Measurements from ENCODE around the gene MED15. TPM values are rescaled to one million over a fixed set of nuclear protein-coding genes. Genes with fewer than 3 reads are reported as not detected.

MED15 gene
- total and polyA plus RNA-seq, 2 experiments from 2014 or later = 29.2 to 43.5 TPM

DNA sequence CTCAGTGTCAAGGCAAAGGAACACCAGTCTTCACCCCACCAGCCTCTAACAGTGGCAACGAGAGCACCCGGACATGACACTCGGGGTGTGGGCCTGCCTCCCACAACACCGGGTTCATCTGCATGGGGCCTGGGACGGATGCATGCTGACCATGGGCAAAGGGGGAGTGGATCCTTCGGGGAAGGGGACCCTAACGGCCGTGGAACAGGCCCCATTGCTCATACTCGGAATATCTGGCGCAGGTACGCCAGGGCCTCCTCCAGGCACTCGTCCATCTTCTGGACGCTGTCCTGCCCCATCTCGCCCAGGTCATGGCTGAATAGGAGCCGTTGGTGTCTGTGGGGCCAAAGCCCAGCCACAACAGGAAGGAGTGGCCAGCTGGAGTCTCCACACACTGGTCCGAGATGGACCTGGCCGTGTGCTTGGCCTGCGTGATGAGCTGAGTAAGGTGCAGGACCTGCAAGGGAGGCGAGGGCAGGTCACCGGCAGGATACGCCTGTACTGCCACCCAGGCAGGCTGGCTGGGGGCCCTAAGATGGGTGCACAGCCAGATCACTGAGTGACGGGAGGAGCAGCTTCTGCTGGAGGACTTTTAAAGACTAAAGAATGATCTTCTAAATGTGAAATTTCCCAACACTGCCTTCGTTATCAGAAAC lies 96.8 kb downstream of the MED15 start:
- H3K9me2 ChIP-seq (ENCODE audit: insufficient read depth) = no peaks in the 10 kb centered on the region
- TF ChIP-seq EZH2phosphoT487 (IDR thresholded peaks at IDR 0.05; ENCODE audit: unreplicated experiment) (no peak), STAT1 (IDR thresholded peaks at IDR 0.05; ENCODE audit: unreplicated experiment) (no peak), JUNB (IDR thresholded peaks at IDR 0.05; ENCODE audit: unreplicated experiment) (no peak), ZNF331 (CRISPR knock-in tag; IDR thresholded peaks at IDR 0.05; ENCODE audit: low read depth) (no peak), EZH2 (IDR thresholded peaks at IDR 0.05; ENCODE audit: low read depth, unreplicated experiment) (no peak), ZNF114 (CRISPR knock-in tag; IDR thresholded peaks at IDR 0.05) (no peak)
- TF ChIP-seq, protein P1, sequence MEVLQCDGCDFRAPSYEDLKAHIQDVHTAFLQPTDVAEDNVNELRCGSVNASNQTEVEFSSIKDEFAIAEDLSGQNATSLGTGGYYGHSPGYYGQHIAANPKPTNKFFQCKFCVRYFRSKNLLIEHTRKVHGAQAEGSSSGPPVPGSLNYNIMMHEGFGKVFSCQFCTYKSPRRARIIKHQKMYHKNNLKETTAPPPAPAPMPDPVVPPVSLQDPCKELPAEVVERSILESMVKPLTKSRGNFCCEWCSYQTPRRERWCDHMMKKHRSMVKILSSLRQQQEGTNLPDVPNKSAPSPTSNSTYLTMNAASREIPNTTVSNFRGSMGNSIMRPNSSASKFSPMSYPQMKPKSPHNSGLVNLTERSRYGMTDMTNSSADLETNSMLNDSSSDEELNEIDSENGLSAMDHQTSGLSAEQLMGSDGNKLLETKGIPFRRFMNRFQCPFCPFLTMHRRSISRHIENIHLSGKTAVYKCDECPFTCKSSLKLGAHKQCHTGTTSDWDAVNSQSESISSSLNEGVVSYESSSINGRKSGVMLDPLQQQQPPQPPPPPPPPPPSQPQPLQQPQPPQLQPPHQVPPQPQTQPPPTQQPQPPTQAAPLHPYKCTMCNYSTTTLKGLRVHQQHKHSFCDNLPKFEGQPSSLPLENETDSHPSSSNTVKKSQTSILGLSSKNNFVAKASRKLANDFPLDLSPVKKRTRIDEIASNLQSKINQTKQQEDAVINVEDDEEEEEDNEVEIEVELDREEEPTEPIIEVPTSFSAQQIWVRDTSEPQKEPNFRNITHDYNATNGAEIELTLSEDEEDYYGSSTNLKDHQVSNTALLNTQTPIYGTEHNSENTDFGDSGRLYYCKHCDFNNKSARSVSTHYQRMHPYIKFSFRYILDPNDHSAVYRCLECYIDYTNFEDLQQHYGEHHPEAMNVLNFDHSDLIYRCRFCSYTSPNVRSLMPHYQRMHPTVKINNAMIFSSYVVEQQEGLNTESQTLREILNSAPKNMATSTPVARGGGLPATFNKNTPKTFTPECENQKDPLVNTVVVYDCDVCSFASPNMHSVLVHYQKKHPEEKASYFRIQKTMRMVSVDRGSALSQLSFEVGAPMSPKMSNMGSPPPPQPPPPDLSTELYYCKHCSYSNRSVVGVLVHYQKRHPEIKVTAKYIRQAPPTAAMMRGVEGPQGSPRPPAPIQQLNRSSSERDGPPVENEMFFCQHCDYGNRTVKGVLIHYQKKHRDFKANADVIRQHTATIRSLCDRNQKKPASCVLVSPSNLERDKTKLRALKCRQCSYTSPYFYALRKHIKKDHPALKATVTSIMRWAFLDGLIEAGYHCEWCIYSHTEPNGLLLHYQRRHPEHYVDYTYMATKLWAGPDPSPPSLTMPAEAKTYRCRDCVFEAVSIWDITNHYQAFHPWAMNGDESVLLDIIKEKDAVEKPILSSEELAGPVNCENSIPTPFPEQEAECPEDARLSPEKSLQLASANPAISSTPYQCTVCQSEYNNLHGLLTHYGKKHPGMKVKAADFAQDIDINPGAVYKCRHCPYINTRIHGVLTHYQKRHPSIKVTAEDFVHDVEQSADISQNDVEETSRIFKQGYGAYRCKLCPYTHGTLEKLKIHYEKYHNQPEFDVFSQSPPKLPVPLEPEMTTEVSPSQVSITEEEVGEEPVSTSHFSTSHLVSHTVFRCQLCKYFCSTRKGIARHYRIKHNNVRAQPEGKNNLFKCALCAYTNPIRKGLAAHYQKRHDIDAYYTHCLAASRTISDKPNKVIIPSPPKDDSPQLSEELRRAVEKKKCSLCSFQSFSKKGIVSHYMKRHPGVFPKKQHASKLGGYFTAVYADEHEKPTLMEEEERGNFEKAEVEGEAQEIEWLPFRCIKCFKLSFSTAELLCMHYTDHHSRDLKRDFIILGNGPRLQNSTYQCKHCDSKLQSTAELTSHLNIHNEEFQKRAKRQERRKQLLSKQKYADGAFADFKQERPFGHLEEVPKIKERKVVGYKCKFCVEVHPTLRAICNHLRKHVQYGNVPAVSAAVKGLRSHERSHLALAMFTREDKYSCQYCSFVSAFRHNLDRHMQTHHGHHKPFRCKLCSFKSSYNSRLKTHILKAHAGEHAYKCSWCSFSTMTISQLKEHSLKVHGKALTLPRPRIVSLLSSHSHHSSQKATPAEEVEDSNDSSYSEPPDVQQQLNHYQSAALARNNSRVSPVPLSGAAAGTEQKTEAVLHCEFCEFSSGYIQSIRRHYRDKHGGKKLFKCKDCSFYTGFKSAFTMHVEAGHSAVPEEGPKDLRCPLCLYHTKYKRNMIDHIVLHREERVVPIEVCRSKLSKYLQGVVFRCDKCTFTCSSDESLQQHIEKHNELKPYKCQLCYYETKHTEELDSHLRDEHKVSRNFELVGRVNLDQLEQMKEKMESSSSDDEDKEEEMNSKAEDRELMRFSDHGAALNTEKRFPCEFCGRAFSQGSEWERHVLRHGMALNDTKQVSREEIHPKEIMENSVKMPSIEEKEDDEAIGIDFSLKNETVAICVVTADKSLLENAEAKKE (CRISPR knock-in tag; IDR thresholded peaks at IDR 0.05) = no peak
- TF ChIP-seq, protein P2, sequence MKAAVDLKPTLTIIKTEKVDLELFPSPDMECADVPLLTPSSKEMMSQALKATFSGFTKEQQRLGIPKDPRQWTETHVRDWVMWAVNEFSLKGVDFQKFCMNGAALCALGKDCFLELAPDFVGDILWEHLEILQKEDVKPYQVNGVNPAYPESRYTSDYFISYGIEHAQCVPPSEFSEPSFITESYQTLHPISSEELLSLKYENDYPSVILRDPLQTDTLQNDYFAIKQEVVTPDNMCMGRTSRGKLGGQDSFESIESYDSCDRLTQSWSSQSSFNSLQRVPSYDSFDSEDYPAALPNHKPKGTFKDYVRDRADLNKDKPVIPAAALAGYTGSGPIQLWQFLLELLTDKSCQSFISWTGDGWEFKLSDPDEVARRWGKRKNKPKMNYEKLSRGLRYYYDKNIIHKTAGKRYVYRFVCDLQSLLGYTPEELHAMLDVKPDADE (IDR thresholded peaks at IDR 0.05) = no peak
- TF ChIP-seq, protein P3, sequence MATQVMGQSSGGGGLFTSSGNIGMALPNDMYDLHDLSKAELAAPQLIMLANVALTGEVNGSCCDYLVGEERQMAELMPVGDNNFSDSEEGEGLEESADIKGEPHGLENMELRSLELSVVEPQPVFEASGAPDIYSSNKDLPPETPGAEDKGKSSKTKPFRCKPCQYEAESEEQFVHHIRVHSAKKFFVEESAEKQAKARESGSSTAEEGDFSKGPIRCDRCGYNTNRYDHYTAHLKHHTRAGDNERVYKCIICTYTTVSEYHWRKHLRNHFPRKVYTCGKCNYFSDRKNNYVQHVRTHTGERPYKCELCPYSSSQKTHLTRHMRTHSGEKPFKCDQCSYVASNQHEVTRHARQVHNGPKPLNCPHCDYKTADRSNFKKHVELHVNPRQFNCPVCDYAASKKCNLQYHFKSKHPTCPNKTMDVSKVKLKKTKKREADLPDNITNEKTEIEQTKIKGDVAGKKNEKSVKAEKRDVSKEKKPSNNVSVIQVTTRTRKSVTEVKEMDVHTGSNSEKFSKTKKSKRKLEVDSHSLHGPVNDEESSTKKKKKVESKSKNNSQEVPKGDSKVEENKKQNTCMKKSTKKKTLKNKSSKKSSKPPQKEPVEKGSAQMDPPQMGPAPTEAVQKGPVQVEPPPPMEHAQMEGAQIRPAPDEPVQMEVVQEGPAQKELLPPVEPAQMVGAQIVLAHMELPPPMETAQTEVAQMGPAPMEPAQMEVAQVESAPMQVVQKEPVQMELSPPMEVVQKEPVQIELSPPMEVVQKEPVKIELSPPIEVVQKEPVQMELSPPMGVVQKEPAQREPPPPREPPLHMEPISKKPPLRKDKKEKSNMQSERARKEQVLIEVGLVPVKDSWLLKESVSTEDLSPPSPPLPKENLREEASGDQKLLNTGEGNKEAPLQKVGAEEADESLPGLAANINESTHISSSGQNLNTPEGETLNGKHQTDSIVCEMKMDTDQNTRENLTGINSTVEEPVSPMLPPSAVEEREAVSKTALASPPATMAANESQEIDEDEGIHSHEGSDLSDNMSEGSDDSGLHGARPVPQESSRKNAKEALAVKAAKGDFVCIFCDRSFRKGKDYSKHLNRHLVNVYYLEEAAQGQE (IDR thresholded peaks at IDR 0.05; ENCODE audit: unreplicated experiment) = no peak
- H3K9me3 Mint-ChIP-seq = no peaks in the 10 kb centered on the region
- H3K4me1 ChIP-seq (ENCODE audit: insufficient read depth) = no peaks in the 10 kb centered on the region
- H3K4me2 ChIP-seq = no peak overlapping the region
- H3K27me3 ChIP-seq (ENCODE audit: insufficient read depth) = no peaks in the 10 kb centered on the region
- no peak overlapping the region for H3K27ac ChIP-seq (ENCODE audit: low read depth)
- H3F3A ChIP-seq (replicated peaks; ENCODE audit: low read depth) = no peaks in the 10 kb centered on the region
- no peak overlapping the region for H3K27ac Mint-ChIP-seq
- peaks cover 7% of the 10 kb centered on the region for H3K27me3 Mint-ChIP-seq (ENCODE audit: insufficient read depth, low read depth, poor library complexity)
- DNase-seq (ENCODE audit: low spot score) (no peak), ATAC-seq (no peak)
- H3K36me3 Mint-ChIP-seq (ENCODE audit: low read depth) = no peaks in the 10 kb centered on the region
- H3K4me3 ChIP-seq = no peak overlapping the region
- no peaks in the 10 kb centered on the region for H4K20me1 ChIP-seq (replicated peaks; ENCODE audit: insufficient read depth)
- H2AFZ ChIP-seq = no peak overlapping the region
- no peaks in the 10 kb centered on the region for H3K79me2 ChIP-seq (replicated peaks; ENCODE audit: insufficient read depth)
- H3K4me1 Mint-ChIP-seq = peaks cover 12% of the 10 kb centered on the region
- H3K36me3 ChIP-seq (ENCODE audit: insufficient read depth) = no peaks in the 10 kb centered on the region
- no peak overlapping the region for H3K4me3 Mint-ChIP-seq
